GM12878 (cell line): ENCODE measurements around the gene HECTD2. TPM values are rescaled to one million over a fixed set of nuclear protein-coding genes. Genes with fewer than 3 reads are reported as not detected.

Source experiments
- ATAC-seq: fragments of 200-7000 bp; cut with Tn5 transposase; 3 replicates; pipeline ENCODE4 v1.9.1; 2020; ENCODE audit warnings: mild to moderate bottlenecking, moderate library complexity
- BruUV-seq: library from RNA; stranded (reverse); fragments of 400-500 nt; replicated peaks from 2 replicates; lab custom pipeline; 2021; lab: Mats Ljungman, UMichigan
- CTCF ChIA-PET: fragments of 300-600 bp; sonication (Branson Sonifier 250); formaldehyde crosslinking; extraction: SDS; loops from one replicate; lab custom pipeline; 2021; ENCODE audit warnings: inconsistent platforms; lab: Yijun Ruan, JAX
- POLR2A ChIA-PET: fragments of 350-600 bp; formaldehyde crosslinking; extraction: SDS; loops from one replicate; lab custom pipeline; 2021; ENCODE audit warnings: inconsistent platforms; lab: Charles Lee
- RAD21 ChIA-PET: fragments of 300-600 bp; sonication (Branson Sonifier 250); formaldehyde crosslinking; loops from one replicate; lab custom pipeline; 2023; ENCODE audit warnings: antibody characterized with exemption; ENCODE audit not compliant: unreplicated experiment; lab: Charles Lee
- SMC1A ChIA-PET: fragments of 300-600 bp; sonication (Branson Sonifier 250); formaldehyde crosslinking; loops from one replicate; lab custom pipeline; 2023; ENCODE audit not compliant: unreplicated experiment, uncharacterized antibody; lab: Charles Lee
- DNase-seq: peaks from one replicate; pipeline ENCODE4 v3.0.0-alpha.2; 2011; ENCODE audit warnings: low read depth, low spot score
- FAIRE-seq: peaks from 3 replicates; lab custom pipeline; 2011; peaks lifted over from hg19 to GRCh38; lab: Jason Lieb, UNC
- H2AFZ ChIP-seq: 2 replicates; pipeline ENCODE4 v1.6.0; 2011; ENCODE audit warnings: low read depth, low read length, control low read depth; ENCODE audit not compliant: control insufficient read depth
- H3K27ac ChIP-seq: 2 replicates; pipeline ENCODE4 v1.5.1; 2011; ENCODE audit warnings: control low read depth; ENCODE audit not compliant: control insufficient read depth, insufficient read depth
- H3K27me3 ChIP-seq, 2 experiments: replicated peaks in 1 of 2; 2 replicates each; pipeline versions ENCODE4 v1.6.0 to v1.6.1; 2011; ENCODE audit warnings: low read length in 1 of 2; ENCODE audit not compliant: control insufficient read depth in 2 of 2, insufficient read depth in 2 of 2
- H3K36me3 ChIP-seq, 2 experiments: 2 replicates each; pipeline ENCODE4 v1.5.1; 2011; ENCODE audit warnings: low read length in 1 of 2; ENCODE audit not compliant: control insufficient read depth in 2 of 2, insufficient read depth in 2 of 2
- H3K4me1 ChIP-seq: 2 replicates; pipeline ENCODE4 v1.6.1; 2011; ENCODE audit warnings: mild to moderate bottlenecking, low read length, moderate library complexity, mixed read lengths; ENCODE audit not compliant: control insufficient read depth, insufficient read depth
- H3K4me2 ChIP-seq: 2 replicates; pipeline ENCODE4 v1.6.0; 2011; ENCODE audit warnings: control low read depth; ENCODE audit not compliant: control insufficient read depth, insufficient read depth
- H3K4me3 ChIP-seq: fragments of 200-600 bp; sonication (generic); 2 replicates; pipeline ENCODE4 v1.5.1; 2016
- H3K79me2 ChIP-seq: 2 replicates; pipeline ENCODE4 v1.6.0; 2011; ENCODE audit warnings: low read length; ENCODE audit not compliant: control insufficient read depth, insufficient read depth
- H3K9ac ChIP-seq: 2 replicates; pipeline ENCODE4 v1.8.0; 2011; ENCODE audit warnings: low read length, control low read depth, mixed read lengths; ENCODE audit not compliant: control insufficient read depth, insufficient read depth
- H3K9me3 ChIP-seq: replicated peaks from 3 replicates; pipeline ENCODE4 v1.5.1; 2011; ENCODE audit warnings: mild to moderate bottlenecking, low read length; ENCODE audit not compliant: control insufficient read depth, insufficient read depth
- H4K20me1 ChIP-seq: 2 replicates; pipeline ENCODE4 v1.6.0; 2011; ENCODE audit not compliant: control insufficient read depth, insufficient read depth
- BMI1 ChIP-seq: fragments of 450-650 bp; IDR thresholded peaks from 2 replicates; pipeline ENCODE4 v1.6.1; 2016; ENCODE audit warnings: mild to moderate bottlenecking, moderate library complexity, borderline replicate concordance
- FOXK2 ChIP-seq: fragments of 450-650 bp; IDR thresholded peaks from 2 replicates; pipeline ENCODE4 v1.6.1; 2017; ENCODE audit warnings: mild to moderate bottlenecking, moderate library complexity
- HDGF ChIP-seq: fragments of 450-650 bp; IDR thresholded peaks from 2 replicates; pipeline ENCODE4 v1.6.1; 2016; ENCODE audit warnings: antibody characterized with exemption
- KDM1A ChIP-seq: fragments of 200-600 bp; sonication (generic); IDR thresholded peaks from 2 replicates; pipeline ENCODE4 v1.6.1; 2016; ENCODE audit warnings: borderline replicate concordance
- NR2C1 ChIP-seq: fragments of 450-650 bp; IDR thresholded peaks from 2 replicates; pipeline ENCODE4 v1.6.1; 2017; ENCODE audit warnings: antibody characterized with exemption, mild to moderate bottlenecking, moderate library complexity
- RELA ChIP-seq: fragments of 450-650 bp; IDR thresholded peaks from 2 replicates; pipeline ENCODE4 v1.8.0; 2014; ENCODE audit warnings: borderline replicate concordance; ENCODE audit not compliant: partially characterized antibody
- SIX5 ChIP-seq: IDR thresholded peaks from 2 replicates; pipeline ENCODE4 v1.6.1; 2011; ENCODE audit warnings: mild to moderate bottlenecking, low read depth, low read length, moderate library complexity; ENCODE audit not compliant: severe bottlenecking
- SMAD1 ChIP-seq: fragments of 450-650 bp; IDR thresholded peaks from 2 replicates; pipeline ENCODE4 v1.6.1; 2018; ENCODE audit warnings: mild to moderate bottlenecking, low read depth; ENCODE audit not compliant: partially characterized antibody
- WGBS: methylation state at CpG from one replicate; pipeline ENCODE4 v1.1.6; 2016; ENCODE audit warnings: low lambda C conversion rate; ENCODE audit not compliant: insufficient replicate concordance, insufficient coverage; ENCODE audit errors: missing lambda C conversion rate; 5-methylcytosine and 5-hydroxymethylcytosine counted together
- in situ Hi-C: fragments of 300-500 bp; cut with MboI; formaldehyde crosslinking; loops from 9 replicates; pipeline ENCODE4 v1.14.3; 2018; ENCODE audit warnings: mixed read lengths
- intact Hi-C: fragments of 100-400 bp; cut with micrococcal nuclease; formaldehyde crosslinking; loops from one replicate; pipeline ENCODE4 v1.14.2; 2022; ENCODE audit not compliant: unreplicated experiment
- polyA plus RNA-seq, 11 experiments: library from polyadenylated mRNA; depleted of rRNA in 4 of 11; unstranded in 6 of 11; stranded (reverse) in 5 of 11; fragments of >200 nt; fragmentation: Nextera tagmentation in 4 of 11; fragmentation: Illumina TruSeq in 1 of 11; extraction: Ambion mirVana in 4 of 11; extraction: Trizol in 1 of 11; gene quantifications; 1 replicate in 1 of 11; 2 replicates in 10 of 11; pipeline versions ENCODE4 v1.2.1 to v1.2.3, GENCODE V29; 2011 to 2016; ENCODE audit warnings: inconsistent platforms in 2 of 11, missing spikeins in 2 of 11, low read depth in 1 of 11
- total RNA-seq, 4 experiments: library from RNA; depleted of rRNA in 3 of 4; stranded (reverse); fragments of >200 nt in 3 of 4; fragmentation: Illumina TruSeq in 1 of 4; extraction: Trizol in 1 of 4; gene quantifications; 2 replicates each; pipeline versions ENCODE4 v1.2.1 to v1.2.3, GENCODE V29; 2013 to 2021
- TF ChIP-seq, protein P1 (sequence below): fragments of 450-650 bp; IDR thresholded peaks from 2 replicates; pipeline ENCODE4 v1.6.1; 2017; ENCODE audit warnings: antibody characterized with exemption, mild to moderate bottlenecking, moderate library complexity
- TF ChIP-seq, protein P2 (sequence below): IDR thresholded peaks from 2 replicates; pipeline ENCODE4 v1.6.1; 2012; ENCODE audit warnings: low read length, inconsistent platforms

Gene HECTD2
- total and polyA plus RNA-seq, 10 of the 15 experiments (the other 5 are each of a cell fraction or from before 2014, with no cell fraction given), result 0.87 to 3.0 (median 1.7) TPM

DNA sequence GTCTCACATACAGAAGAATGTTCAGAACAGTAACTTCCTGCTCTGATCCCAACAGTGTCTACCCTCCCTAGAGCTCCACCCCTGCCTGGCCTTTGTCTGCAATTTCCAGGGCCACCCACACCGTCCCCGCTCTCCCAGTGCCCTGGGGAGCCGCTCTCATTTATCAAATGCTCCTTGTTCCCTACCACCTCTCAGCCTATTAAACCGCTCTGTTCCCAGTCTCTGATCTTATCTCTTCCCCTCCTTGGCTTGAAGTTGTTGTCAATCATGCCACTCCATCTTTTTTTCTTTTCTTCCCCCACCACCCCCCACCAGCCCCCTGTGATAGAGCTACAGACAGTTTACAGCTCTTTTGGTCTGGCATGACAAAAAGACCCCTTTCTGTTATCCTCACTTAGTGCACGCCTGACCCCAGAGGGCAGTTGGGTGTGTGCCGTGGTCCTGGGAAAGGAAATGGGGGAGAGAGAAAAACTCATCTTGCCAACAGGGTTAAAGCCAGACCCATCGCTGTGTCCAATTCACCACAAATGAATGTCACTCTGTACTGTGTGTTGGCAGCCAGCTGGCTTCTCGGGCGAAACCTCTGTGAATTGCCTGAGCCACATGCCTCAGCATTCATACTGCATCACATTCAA lies 28.8 kb upstream of the HECTD2 start:
- in situ Hi-C loops, result loop anchor here (25.0 kb wide), 1 partner anchor 531 kb away; the partner anchor contains the start of genes BTAF1 and FGFBP3
- ChIA-PET POLR2A (no interaction called here), RAD21 (interaction anchor here (1.2 to 1.4 kb wide), 2 partner anchors 26 to 83 kb away, joined by 3 to 4 read pairs; no protein-coding TSS in a partner anchor), CTCF (interaction anchor here (1.7 kb wide), 1 partner anchor 10 kb away, joined by 7 read pairs; no protein-coding TSS in a partner anchor), SMC1A (interaction anchor here (2.0 kb wide), 1 partner anchor 83 kb away, joined by 8 read pairs; no protein-coding TSS in a partner anchor)
- no peak for ATAC-seq
- no peak overlapping the region for H2AFZ ChIP-seq
- intact Hi-C loops, result no loop called here
- no peak for DNase-seq
- BruUV-seq, result no TSS peak
- no peak overlapping the region for H3K4me3 ChIP-seq
- H3K27ac ChIP-seq, result no peak overlapping the region
- FAIRE-seq, result no peak
- H3K9me3 ChIP-seq, result no peaks in the 10 kb centered on the region
- no peaks in the 10 kb centered on the region for H3K79me2 ChIP-seq
- H3K27me3 ChIP-seq, result no peaks in the 10 kb centered on the region; a peak in 2 of 4 replicates
- no peaks in the 10 kb centered on the region for H4K20me1 ChIP-seq
- H3K4me1 ChIP-seq, result no peaks in the 10 kb centered on the region
- TF ChIP-seq NR2C1 (no peak), FOXK2 (no peak), BMI1 (no peak), KDM1A (no peak), HDGF (no peak), SMAD1 (no peak), RELA (no peak), SIX5 (no peak)
- TF ChIP-seq, protein P1, sequence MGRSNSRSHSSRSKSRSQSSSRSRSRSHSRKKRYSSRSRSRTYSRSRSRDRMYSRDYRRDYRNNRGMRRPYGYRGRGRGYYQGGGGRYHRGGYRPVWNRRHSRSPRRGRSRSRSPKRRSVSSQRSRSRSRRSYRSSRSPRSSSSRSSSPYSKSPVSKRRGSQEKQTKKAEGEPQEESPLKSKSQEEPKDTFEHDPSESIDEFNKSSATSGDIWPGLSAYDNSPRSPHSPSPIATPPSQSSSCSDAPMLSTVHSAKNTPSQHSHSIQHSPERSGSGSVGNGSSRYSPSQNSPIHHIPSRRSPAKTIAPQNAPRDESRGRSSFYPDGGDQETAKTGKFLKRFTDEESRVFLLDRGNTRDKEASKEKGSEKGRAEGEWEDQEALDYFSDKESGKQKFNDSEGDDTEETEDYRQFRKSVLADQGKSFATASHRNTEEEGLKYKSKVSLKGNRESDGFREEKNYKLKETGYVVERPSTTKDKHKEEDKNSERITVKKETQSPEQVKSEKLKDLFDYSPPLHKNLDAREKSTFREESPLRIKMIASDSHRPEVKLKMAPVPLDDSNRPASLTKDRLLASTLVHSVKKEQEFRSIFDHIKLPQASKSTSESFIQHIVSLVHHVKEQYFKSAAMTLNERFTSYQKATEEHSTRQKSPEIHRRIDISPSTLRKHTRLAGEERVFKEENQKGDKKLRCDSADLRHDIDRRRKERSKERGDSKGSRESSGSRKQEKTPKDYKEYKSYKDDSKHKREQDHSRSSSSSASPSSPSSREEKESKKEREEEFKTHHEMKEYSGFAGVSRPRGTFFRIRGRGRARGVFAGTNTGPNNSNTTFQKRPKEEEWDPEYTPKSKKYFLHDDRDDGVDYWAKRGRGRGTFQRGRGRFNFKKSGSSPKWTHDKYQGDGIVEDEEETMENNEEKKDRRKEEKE, result no peak
- TF ChIP-seq, protein P2, sequence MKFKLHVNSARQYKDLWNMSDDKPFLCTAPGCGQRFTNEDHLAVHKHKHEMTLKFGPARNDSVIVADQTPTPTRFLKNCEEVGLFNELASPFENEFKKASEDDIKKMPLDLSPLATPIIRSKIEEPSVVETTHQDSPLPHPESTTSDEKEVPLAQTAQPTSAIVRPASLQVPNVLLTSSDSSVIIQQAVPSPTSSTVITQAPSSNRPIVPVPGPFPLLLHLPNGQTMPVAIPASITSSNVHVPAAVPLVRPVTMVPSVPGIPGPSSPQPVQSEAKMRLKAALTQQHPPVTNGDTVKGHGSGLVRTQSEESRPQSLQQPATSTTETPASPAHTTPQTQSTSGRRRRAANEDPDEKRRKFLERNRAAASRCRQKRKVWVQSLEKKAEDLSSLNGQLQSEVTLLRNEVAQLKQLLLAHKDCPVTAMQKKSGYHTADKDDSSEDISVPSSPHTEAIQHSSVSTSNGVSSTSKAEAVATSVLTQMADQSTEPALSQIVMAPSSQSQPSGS, result no peak
- H3K9ac ChIP-seq, result no peak overlapping the region
- 61% methylated on average over 9 of the region's 9 CpGs for WGBS
- no peak overlapping the region for H3K4me2 ChIP-seq
- H3K36me3 ChIP-seq, result no peaks in the 10 kb centered on the region
